C1 segment of cervical spinal cord (tissue), 14 donors: Measurements from ENCODE around the gene BLOC1S4.
"Not testable (repeated sequence)": the region's sequence is repeated elsewhere in the genome, so short reads cannot be mapped to it uniquely, and the experiment has no call there.

Source experiments
- DNase-seq, 14 donors: peaks; one replicate each; lab custom pipeline; 2025; lab: John Stamatoyannopoulos, UW

BLOC1S4 gene

DNA sequence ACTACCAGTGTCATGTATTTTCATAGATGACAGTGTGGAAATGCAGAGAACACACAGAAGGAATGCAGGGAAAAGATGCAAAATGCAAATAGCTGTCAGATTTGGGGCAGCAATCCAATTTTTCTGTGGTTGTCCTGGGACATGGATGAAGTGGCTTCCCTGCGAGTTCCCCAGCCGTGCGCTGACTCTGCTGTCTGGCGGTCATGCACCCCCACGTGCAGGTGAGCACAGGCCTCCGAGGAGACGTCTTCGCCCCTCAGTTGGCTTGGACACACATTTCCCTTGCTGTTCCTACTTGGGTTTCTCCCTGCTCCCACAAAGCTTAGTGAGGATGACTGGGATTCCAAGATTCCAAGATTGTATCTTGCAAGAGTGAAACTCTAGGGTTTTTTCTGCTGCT is 24.4 kb downstream of the BLOC1S4 start:
- no peak for DNase-seq

DNA sequence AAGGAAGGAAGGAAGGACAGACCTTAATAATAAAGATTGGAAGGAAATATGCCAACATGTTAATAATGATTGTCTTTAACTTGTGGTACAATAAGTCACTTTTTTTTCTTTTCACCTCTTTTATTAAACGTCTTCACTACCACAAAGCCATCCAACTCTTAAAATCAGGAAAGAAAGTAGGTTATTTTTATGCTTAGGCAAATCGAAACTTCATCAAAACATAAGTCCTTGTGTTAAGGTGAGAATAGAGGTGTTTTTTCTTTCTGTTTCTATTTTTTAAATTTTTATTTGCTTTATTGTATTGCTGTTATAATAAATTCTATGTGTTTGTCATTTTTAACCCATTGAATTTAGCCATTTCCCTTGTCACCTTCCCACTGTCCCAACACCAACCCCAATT is 26.5 kb downstream of the BLOC1S4 start:
- DNase-seq: no peak

DNA sequence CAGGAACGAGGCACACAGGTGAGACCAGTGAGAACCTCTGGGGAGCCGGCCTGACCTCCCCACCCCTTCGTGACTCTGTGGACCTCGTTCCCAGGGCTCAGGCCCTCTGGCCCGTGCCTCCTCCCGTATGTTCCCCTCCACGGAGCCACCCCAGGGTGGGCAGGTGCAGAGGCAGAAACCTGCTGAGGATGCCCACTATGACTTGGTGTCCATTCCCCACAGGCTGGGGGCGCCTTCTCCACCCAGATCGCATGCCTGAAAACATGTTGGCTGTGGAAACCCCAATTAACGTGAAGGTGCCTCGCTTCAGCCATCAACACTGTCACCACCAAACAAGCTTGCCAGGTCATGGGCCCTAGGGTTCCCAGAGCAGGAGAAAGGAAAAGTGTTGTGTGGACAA is 27.0 kb downstream of the BLOC1S4 start:
- DNase-seq: no peak

DNA sequence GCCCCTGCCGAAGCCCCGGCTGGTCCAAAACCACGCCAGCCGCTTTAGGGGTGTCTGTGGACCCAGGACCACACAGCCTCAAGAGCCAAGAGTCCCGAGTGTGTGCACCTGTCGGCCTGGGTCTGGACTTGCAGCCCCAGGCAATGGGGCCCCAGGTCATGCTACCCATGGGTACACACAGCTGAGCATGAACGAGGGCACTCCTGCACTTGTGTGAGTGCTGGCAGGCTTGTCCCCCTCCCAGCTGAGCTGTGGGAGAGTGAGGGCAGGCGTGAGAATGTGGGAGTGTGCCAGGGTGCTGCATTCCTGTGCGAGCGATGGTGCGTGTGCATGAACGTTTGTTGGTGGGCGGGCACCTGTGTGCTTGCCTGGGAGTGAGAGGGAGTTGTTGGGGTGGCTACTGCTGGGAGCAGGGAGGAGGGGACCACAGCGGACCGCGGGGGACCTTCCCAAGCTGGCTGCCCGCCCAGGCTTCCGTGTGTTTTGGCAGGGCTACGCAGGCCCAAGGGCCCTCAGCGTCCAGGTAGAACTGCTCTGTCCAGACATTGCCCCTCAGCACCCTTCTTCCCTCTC is 30.8 kb downstream of the BLOC1S4 start:
- no peak for DNase-seq

DNA sequence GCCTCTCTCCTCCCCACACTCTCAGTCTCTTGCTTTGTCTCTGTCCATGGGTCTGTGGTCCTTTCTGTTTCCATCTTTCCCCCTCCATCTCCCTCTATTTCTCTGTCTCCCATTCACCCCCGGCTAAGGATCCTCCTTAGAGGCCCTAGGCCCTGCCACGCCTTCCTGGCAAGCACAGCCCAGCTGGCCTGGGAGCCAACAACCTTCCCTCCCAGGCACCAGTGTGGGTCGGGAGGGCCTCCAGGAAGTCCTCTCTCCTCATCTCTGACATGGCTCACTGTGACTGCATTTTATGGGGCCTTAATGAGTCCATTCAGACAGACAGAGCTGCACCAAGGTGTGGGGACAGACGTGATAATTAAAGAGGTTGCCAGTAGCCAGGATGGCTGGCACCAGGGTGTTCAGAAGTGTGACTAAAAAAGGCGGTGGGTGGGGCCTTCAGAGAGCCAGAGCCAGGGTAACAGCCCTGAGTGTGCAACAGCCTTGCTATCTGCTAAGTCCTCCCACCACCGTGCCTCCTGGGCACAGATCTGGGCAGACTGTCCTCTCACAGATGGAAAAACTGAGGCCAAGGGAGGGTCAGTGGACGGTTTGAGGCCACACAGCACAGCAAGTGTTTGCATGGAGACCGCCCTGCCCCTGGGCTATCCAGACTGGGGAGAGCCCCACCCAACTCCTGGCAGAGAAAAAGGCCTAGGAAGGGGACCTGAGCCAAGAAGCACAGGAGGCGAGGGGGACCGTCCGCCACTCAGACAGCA is 31.5 kb downstream of the BLOC1S4 start:
- no peak for DNase-seq

DNA sequence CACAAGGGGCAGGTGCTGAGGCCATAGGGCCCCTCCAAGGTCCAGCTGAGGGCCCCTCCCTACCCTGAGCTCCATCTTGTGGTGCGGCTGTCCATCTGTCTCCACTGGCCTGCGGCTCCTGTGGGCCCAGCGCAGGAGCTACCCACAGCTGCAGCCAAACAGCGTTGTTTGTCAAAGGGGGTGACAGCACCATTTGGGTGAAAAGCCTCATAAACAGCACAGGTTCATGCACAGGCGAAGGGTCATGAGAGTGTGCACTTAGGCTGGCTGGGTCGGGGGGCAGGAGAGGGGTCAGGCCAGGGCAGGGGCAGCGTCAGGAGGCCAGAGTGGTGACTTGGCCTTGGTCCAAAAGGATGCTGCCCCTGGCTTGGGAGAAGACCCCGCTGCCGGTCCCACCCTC is 32.3 kb downstream of the BLOC1S4 start:
- DNase-seq: no peak

DNA sequence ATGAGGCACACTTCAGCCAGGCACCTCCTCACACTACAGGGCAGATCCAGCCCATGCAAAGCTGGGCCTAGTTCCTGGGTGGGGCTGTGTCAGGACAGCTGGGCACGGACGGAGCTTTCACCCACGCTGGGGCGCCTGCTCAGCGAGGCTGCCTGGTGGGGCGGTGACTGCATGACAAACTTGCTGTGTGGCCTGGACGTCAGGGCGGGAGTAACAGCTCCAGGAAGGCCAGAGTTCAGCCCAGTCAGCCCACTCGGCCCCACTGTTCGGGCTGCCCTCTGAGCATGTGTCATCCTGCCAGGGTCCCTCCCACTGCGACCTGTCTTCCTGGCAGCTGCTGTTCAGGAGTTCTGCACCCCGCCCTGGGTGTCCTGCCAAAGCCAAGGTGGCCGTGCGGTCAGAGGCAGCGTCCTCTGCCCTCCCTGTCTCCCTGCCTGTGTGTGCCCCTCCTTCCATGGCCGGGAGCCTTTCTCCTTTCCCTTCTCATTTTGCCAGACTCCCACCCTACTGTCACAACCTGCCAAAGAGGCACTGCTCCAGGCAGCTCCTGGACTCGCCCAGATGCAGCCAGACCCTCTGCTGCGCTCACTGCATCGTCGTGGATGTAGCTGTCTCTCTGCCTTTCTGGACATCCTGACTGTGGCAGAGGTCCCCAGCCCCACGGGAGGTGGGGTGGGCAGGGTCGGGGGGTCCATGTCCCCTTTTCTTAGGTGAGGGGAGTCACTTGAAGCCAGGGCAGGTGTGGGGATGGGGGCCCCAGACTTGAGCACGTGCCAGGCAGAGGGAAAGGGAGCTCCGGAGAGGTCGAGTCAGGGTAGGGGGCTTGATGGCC is 33.6 kb downstream of the BLOC1S4 start:
- no peak for DNase-seq

DNA sequence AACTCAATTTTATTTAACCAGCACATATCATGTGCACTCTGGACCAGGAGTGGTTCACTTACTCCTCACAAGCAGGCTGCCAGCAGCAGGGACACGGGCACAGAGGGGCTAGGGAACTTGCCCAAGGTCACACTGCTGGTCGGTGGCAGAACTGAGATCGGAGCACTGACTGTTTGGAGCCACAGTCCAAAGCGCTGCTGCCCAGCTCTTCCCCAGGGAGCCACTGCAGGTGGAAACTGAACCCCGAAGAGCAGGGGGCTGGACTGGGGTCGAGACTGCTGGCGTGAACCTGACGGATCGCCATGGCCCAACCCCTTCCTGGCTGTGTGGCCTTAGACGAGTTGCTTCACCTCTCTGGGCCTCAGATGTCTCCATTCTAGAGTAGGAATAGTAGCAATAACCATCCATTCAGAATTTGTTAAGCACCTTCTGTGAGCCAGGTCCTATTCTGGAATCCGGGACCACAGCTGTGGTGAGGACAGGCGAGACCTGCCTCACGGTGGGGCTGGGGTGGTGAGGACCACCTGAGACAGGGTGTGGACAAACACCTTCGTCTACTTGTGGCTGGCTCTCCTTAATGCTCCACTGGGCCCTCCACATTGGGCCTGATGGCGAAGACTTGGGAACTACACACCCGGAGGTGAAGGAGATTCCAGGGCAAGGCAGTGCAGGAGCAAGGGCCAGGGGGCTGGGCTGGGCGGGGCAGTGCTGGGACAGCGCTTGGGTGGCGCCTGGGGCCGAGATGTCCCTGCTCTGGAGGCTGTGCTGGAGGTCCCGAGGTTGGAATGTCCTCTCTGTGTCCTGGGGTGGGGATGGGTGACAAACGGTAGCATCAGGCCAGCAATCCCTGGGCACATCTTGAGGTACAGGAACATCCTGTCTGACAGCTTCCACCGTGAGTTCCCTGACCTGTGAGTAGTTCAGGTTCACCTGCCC is 34.6 kb downstream of the BLOC1S4 start:
- no peak for DNase-seq

DNA sequence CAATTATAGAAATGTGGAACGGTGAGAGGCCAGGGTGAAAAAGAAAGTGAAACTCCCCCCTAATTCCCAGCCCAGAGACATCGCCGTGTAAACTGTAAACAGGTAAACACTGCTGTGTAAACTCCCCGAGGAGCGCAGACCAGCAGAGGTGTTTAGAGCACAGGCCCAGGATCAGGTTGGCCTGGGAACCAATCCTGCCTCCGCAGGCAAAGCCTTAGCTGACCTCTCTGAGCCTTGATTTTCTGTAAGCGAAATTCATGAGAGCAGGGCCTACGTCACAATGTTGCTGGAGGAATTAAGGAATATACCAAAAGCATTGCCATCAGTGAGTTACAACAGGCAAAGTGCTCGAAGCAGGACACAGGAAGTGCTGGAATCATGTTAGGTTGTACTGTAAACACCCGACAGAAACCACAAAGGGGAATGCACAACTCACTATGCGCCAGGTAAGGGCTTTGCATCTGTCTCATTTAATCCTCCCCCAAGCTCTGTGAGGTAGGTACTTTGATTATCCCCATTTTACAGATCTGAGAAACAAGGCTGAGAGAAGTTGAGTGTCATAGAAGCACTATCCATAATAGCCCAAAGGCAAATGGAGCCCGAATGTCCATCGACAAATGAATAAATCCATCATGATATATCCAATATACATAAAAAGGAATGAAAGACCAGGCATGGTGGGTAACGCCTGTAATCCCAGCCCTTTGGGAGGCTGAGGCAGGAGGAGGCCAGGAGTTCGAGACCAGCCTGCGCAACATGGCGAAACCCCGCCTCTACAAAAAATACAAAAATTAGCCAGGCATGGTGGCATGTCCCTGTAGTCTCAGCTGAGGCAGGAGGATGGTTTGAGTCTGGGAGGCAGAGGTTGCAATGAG is 35.9 kb downstream of the BLOC1S4 start:
- DNase-seq: no peak

DNA sequence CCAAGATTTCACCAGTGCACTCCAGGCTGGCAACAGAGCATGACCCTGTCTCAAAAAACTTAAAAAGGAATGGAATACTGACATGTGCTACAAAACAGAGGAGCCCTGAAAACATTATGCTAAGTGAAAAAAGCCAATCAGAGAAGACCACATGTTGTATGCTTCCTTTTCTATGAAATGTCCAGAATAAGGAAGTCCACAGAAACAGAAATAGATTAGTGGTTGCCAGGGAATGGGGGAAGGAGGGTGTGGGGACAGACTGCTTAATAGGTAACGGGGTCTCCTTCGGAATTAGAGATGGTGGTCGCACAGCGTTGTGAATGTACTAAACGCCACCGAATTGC is 36.5 kb downstream of the BLOC1S4 start:
- DNase-seq: no peak

DNA sequence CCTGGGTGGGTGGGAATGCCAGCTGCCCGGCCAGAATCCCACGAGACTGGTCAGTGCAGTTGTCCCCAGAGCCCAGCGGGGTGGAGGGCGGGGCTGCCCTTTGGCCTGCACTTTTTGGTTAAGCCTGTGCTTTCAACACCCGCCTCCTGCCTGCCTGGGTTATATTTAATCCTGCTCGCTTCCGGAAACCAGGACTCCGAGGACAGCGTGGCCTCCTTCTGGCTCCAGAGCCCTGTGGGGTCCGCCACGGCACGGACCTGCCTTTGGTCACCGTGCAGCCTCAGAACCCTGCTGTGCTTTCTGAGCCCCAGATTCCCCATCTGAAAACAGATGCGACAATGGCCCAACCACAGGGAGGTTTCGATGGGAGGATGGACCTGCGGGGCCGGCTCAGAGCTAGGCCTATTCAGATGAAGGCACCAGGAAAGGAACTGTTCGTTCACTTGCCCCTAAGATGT is 37.2 kb downstream of the BLOC1S4 start:
- peak in 4 of 14 donors; percentile 36 to 50 (median 42) for DNase-seq

DNA sequence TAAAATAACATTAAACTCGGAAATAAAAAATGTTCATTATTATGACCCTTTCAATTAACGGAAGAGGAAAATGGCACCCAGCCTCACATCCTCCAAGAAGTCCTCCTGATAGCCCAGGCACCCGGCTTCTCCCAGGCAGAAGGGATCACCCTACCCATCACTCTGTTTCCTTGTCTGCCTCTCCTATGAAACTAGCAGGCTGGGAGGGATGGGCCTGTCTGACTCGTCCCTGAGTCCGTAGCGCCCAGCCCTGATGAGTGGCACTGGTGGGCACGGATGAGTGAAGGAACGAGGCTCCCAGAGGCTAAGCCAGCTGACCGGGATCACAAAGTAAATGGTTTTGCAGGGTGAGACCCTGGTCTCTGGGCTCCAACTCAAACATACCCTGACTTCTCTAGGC is 37.9 kb downstream of the BLOC1S4 start:
- DNase-seq: no peak

DNA sequence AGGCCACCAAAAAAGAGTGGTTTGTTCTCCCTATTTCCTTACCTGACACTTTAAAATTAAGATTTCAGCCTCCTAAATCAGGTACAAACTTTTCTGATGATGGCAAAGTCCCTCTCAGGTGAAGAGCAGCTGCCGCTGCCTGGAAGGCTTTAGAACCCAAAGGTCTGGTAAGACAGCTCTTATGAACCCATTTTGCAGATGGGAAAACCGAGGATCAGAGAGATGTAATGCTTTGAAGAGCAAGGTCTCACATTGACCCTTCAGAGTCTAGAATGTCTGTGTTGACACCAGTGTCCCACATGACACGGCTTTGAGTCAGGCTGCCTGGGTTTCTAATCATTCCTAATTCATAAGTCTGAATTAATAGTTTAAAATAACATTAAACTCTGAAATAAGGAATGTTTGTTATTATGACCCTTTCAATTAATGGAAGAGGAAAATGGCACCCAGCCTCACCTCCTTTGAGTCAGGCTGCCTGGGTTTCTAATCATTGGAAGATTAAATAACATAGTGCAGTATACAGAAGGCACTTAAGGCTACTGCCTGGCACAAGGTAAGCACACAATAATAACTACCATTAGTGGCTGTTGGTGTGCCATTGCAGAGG is 38.6 kb downstream of the BLOC1S4 start:
- DNase-seq: no peak

DNA sequence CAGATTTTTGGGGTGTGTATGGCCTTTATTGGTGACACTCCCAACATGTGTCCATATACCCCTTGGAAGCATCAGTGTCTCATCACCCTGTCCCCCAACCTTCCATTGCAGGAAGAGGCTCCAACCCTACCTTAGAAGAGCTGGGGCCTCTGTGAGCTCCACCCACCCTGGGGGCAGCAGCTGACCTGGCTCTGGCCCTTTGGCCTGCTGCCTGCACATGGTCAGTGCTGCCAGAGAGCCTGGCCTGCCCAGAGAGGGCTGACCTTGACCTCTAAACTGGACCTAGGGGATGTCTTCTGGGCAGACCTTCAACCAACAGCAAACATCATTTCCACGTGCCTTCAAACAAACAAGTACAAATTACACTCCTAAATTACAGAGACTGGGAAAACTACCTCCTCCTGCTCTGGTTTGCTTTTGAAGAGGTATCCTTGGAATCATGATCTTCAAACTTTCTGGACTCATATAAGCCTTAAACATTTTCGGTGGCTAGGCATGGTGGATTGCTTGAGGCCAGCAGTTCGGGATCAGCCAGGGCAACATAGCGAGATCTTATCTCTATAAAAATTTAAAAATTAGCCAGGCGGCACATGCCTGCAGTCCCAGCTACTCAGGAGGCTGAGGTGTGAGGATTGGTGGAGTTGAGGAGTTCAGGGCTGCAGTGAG is 39.2 kb downstream of the BLOC1S4 start:
- no peak for DNase-seq

DNA sequence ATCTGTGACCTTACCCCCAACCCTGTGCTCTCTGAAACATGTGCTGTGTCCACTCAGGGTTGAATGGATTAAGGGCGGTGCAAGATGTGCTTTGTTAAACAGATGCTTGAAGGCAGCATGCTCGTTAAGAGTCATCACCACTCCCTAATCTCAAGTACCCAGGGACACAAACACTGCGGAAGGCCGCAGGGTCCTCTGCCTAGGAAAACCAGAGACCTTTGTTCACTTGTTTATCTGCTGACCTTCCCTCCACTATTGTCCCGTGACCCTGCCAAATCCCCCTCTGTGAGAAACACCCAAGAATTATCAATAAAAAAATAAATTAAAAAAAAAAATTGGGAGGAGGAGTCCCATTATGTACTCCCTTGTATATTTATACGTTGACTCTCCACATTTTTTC is 40.4 kb downstream of the BLOC1S4 start:
- not testable (repeated sequence) for DNase-seq

DNA sequence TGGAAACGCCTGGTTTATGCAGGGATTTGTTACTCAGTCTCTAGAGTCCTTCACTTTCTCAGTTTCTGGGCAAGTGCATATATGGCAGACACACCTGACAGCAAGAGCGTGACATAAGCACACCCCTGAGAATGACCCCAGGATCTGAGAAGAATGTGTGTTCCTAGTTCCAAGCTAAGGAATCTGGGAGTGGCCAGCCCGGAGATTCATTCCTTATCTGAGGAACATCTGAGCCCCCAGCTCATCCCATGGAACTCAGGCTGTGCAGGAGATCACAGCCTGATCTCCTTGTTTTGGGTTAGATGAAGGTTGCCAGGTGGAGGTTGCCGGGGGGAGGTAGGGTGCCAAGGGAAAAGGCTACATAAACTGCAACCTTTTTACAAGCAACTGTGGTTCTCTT is 42.8 kb downstream of the BLOC1S4 start:
- no peak for DNase-seq

DNA sequence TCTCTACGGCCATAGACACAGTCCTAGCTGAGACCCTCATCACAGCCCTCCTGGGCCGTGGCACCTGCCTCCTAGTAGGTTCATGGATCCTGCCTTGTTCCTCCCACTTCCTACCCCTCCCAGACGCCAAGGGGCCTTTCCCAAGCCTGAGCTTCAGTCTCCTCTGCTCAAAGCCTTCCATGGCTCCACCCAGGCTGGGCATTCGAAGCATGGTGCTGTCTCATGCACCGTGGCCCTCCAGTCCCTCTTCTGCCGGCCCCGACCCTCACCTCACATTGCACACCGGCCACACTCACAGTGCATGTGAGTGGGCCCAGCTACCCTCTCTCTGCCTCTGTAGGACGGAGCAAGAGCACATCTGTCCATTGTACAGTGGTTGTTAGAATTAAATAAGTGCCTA is 44.9 kb downstream of the BLOC1S4 start:
- no peak for DNase-seq

DNA sequence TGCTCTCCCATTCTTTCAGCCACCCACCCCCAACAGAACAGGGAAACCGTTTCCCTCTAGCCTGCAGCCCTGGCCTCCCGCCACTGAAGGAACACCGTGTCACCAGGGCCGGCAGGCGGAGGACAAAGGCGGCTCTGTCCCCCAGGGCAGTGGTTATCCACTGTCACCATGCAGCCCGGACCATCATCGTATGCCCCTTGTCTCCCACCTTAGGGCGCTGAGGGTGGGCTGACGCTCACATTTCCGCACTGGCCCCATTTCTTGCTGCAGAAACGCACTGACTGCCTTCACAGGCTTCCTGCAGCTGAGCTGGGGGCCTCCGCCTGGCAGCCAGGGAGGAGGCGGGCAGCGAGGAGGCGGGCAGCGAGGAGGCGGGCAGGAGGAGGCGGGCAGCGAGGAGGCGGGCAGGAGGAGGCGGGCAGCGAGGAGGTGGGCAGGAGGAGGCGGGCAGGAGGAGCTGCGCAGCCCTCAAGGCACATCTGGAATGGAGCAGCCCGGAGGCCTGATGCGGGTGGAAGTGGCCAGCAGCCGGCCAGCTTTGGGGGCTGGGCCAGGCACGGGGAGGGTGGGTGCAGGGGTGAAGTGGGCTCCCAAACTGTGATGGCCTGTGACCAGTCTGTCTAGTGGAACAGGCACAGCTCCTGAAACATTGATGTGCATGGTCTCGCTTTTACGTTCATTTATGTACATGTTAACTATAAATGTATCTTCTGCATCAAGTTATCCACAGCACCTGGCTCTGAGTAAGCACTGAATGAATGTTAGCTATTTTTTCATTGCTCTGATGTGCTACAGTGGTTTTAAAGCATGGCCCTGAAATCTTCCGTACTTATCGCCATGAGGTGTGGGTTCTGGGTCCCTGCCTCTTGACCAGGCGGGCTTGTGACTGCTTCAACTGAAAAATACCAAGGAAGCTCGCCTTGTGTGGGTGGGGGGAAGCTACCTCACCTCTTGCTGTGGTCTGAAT is 46.0 kb downstream of the BLOC1S4 start:
- peak in 11 of 14 donors; percentile 21 to 80 (median 55) for DNase-seq
